HUES64 (cell line): ENCODE results near the gene OR9A2.

ENCODE experiments used
- H3K27ac ChIP-seq: 2 replicates; pipeline ENCODE4 v1.7.0; 2013; ENCODE audit warnings: low read depth, low read length, inconsistent platforms
- H3K27me3 ChIP-seq: 2 replicates; pipeline ENCODE4 v1.6.1; 2013; ENCODE audit warnings: mild to moderate bottlenecking, low read length; ENCODE audit not compliant: insufficient read depth
- H3K36me3 ChIP-seq: 2 replicates; pipeline ENCODE4 v1.6.1; 2013; ENCODE audit warnings: mild to moderate bottlenecking, low read length; ENCODE audit not compliant: insufficient read depth
- H3K4me1 ChIP-seq: 2 replicates; pipeline ENCODE4 v1.6.1; 2013; ENCODE audit warnings: mild to moderate bottlenecking, low read length, moderate library complexity; ENCODE audit not compliant: insufficient read depth
- H3K4me3 ChIP-seq: 2 replicates; pipeline ENCODE4 v1.5.1; 2013; ENCODE audit warnings: mild to moderate bottlenecking, low read length, moderate library complexity
- H3K9ac ChIP-seq: 2 replicates; pipeline ENCODE4 v1.6.1; 2013; ENCODE audit warnings: mild to moderate bottlenecking, low read depth, low read length
- H3K9me3 ChIP-seq: 2 replicates; pipeline ENCODE4 v1.6.1; 2013; ENCODE audit warnings: low read depth, low read length; ENCODE audit not compliant: insufficient read depth
- WGBS: fragments of 150-250, 120-280 bp; methylation state at CpG from one replicate; pipeline ENCODE4 v1.1.7; 2013; ENCODE audit warnings: missing lambda C conversion rate; 5-methylcytosine and 5-hydroxymethylcytosine counted together

The OR9A2 gene

DNA sequence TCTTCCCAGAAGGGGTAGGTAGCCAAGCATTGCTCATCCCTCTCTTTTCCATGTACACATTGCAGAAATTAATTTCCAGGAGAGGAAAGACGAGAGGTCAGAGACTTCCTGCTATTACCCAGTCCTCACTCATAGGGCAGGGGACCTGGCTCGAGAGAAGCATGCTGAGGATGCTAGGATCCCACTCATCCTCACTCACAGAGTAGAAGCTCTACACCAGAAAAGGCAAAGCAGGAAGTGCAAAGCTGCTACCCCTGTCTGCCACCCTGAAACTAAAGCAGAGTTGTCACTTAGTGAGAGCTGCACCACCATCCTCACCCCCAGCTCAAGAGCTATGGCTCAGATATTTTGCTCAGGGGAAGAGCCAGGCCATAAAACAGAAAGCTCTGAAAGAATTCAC lies 9.9 kb downstream of the OR9A2 start:
- Histone ChIP-seq H3K9ac (no peak overlapping the region), H3K36me3 (no peaks in the 10 kb centered on the region), H3K4me1 (no peaks in the 10 kb centered on the region), H3K27me3 (no peaks in the 10 kb centered on the region), H3K9me3 (no peaks in the 10 kb centered on the region), H3K4me3 (no peak overlapping the region), H3K27ac (no peak overlapping the region)
- 94% methylated on average over 2 of the region's 2 CpGs for WGBS

GRCh38 chr7:143015926-143016490 lies 10.9 kb downstream of the OR9A2 start:
- Histone ChIP-seq H3K4me1 (no peaks in the 10 kb centered on the region), H3K9me3 (no peaks in the 10 kb centered on the region), H3K4me3 (no peak overlapping the region), H3K36me3 (no peaks in the 10 kb centered on the region), H3K27me3 (no peaks in the 10 kb centered on the region), H3K9ac (no peak overlapping the region), H3K27ac (no peak overlapping the region)
- 91% methylated on average over 3 of the region's 3 CpGs for WGBS

DNA sequence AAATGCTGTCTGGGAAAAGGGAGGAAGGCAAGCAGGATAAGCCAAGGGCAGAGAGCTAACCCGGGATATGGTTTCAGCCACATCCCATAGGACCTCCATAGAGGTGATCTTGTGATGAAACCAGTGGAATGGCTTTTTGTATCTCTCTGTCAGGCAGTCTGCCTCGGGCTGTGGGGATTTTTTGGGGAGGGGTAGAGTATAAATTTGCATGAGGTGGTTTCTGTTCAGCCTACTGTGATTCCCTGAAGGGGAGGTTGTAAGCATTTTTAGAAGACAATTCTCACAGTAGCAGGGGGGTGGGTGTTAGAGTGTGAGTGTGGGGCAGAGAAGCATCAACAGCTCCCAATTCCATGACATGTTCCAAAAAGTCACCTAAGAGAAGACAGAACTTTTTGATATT lies 11.8 kb downstream of the OR9A2 start:
- WGBS = 64% methylated on average over 2 of the region's 2 CpGs
- no peak overlapping the region for H3K4me3 ChIP-seq

GRCh38 chr7:143013893-143014292 lies 13.0 kb downstream of the OR9A2 start:
- Histone ChIP-seq H3K4me3 (no peak overlapping the region), H3K36me3 (no peaks in the 10 kb centered on the region), H3K27me3 (no peaks in the 10 kb centered on the region), H3K9me3 (no peaks in the 10 kb centered on the region), H3K9ac (no peak overlapping the region), H3K27ac (no peak overlapping the region), H3K4me1 (no peaks in the 10 kb centered on the region)
- 92% methylated on average over 5 of the region's 5 CpGs for WGBS

More for the DNA sequence above, 11.8 kb downstream of the OR9A2 start:
- H3K27ac ChIP-seq = no peak overlapping the region
- no peaks in the 10 kb centered on the region for H3K36me3 ChIP-seq
- H3K4me1 ChIP-seq = no peaks in the 10 kb centered on the region
- H3K9me3 ChIP-seq = no peaks in the 10 kb centered on the region
- no peak overlapping the region for H3K9ac ChIP-seq
- no peaks in the 10 kb centered on the region for H3K27me3 ChIP-seq

DNA sequence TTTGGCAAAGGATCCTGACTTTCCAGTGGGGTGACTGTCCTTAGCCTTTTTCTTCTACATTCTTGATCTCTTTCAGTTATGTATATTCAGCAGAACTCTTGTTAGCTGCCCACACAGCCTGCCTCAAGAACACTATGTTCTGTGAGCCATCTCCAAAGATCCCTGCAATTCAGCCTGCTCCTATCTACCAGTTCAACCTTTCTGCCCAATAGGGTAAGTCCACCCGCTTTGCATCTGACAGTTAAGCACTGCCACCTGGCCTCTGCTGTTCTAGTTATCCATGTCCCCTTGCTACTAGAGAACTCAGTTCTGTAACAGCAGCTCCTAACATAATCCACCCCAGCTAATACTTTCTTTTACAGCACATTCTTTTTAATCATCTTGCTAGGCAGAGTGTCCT lies 13.5 kb downstream of the OR9A2 start:
- no peak overlapping the region for H3K27ac ChIP-seq
- H3K27me3 ChIP-seq = no peaks in the 10 kb centered on the region
- 92% methylated on average over 1 of the region's 1 CpG for WGBS
- H3K9ac ChIP-seq = no peak overlapping the region
- H3K36me3 ChIP-seq = no peaks in the 10 kb centered on the region
- H3K9me3 ChIP-seq = no peaks in the 10 kb centered on the region
- no peak overlapping the region for H3K4me3 ChIP-seq
- no peaks in the 10 kb centered on the region for H3K4me1 ChIP-seq

DNA sequence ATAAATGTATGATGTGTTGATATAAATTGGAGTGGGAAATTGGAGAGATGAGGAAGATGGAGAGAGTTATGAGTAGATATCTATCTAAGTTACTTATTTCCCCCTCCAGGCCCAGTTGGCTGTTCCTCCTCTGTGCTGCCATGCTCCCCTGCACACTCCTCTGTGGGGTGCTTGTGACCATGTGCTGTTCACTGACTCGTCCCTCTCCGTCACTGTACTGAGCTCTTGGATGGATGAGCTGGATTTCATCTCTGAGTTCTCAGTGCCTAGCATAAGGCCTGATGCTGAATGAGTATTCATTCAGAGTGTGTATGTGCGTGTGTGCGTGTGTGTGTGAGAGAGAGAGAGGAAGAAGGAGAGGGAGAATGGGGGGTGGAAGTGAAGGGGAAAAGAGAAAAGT lies 14.5 kb downstream of the OR9A2 start:
- WGBS = 95% methylated on average over 4 of the region's 4 CpGs
- Histone ChIP-seq H3K4me3 (no peak overlapping the region), H3K9me3 (no peaks in the 10 kb centered on the region), H3K4me1 (no peaks in the 10 kb centered on the region), H3K27ac (no peak overlapping the region), H3K36me3 (no peaks in the 10 kb centered on the region), H3K9ac (no peak overlapping the region), H3K27me3 (no peaks in the 10 kb centered on the region)

DNA sequence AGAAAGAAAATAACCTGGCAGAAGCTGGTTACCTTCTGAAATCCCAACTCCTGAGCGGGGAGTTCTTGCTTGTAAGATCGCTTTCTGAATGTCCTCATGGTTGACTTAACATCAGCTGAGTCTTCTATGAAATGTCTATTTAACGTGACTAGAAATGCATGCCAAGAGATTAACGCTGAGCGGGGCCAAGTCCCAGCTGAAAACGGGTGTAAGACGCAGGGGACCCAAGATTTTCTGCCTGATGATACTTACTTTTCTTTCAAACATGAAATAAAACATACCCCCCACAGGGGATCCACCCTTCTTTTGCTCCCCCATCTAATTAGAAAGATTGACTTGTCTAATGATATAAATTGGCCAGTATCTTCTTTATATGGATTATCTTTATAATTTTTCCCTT lies 14.9 kb downstream of the OR9A2 start:
- Histone ChIP-seq H3K9me3 (no peaks in the 10 kb centered on the region), H3K27ac (no peak overlapping the region), H3K36me3 (no peaks in the 10 kb centered on the region), H3K27me3 (no peaks in the 10 kb centered on the region), H3K4me3 (no peak overlapping the region), H3K9ac (no peak overlapping the region), H3K4me1 (no peaks in the 10 kb centered on the region)
- 96% methylated on average over 7 of the region's 7 CpGs for WGBS

DNA sequence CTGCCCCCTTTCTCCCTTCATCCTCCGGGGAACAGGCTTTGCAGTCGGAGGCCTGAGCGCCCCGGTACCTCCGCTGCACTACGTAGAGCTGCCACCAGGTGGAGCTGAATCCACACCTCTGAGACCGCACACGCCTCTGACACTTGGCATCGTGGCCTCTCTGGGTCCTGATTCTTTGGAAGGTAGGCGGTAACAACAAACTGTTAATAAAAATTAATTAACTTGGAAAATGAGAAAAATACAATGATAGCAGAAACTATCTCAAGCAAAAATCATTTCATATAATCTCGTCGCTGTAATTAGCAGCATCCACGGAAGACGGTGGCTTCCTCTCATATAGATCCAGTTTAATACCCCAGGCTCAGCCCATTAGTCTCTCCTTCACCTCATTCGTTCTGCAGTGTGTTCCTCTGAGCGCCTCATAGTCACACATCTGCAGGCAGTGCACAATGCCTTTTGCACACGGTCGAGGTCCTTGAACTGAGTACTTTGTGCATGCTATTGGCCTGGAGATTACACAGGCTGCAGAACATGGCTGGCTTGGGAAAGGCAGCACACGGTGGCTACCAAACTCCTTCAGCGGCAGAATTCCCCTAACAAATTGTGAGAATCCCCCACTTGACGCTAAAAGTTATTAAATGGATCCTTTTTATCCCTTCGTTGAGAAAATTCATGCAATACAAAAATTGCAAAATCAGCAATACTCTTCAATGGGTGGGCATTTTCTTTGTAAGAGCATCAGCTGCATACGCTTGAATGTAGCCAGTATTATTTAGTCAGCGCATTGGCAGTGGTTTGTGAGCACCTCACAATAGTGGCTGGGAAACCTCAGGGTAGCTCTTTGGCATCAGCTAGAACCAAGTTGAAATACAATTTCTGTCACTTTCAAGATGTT lies 18.7 kb downstream of the OR9A2 start:
- Histone ChIP-seq H3K27me3 (no peaks in the 10 kb centered on the region), H3K9me3 (no peaks in the 10 kb centered on the region), H3K4me3 (no peak overlapping the region), H3K9ac (no peak overlapping the region), H3K27ac (no peak overlapping the region), H3K4me1 (no peaks in the 10 kb centered on the region), H3K36me3 (no peaks in the 10 kb centered on the region)
- WGBS = 53% methylated on average over 23 of the region's 24 CpGs

- H3K4me3 ChIP-seq = no peak overlapping the region
- no peak overlapping the region for H3K27ac ChIP-seq
- 87% methylated on average over 6 of the region's 6 CpGs for WGBS
- H3K4me1 ChIP-seq = no peaks in the 10 kb centered on the region
- H3K36me3 ChIP-seq = no peaks in the 10 kb centered on the region
- no peaks in the 10 kb centered on the region for H3K27me3 ChIP-seq
- H3K9me3 ChIP-seq = 0 out of 2 replicates have a peak, but pooled peaks cover 2% of the 10 kb centered on the region
- no peak overlapping the region for H3K9ac ChIP-seq
These were observed 21.2 kb downstream of the OR9A2 start for GRCh38 chr7:143005632-143006260.

GRCh38 chr7:143003393-143004051 lies 23.4 kb downstream of the OR9A2 start:
- WGBS = 38% methylated on average over 4 of the region's 6 CpGs
- Histone ChIP-seq H3K4me3 (no peak overlapping the region), H3K4me1 (no peaks in the 10 kb centered on the region), H3K9me3 (0 out of 2 replicates have a peak, but pooled peaks cover 2% of the 10 kb centered on the region), H3K27ac (no peak overlapping the region), H3K9ac (0 out of 2 replicates have a peak overlapping the region, but pooled peaks have one; percentile 24), H3K27me3 (no peaks in the 10 kb centered on the region), H3K36me3 (no peaks in the 10 kb centered on the region)

DNA sequence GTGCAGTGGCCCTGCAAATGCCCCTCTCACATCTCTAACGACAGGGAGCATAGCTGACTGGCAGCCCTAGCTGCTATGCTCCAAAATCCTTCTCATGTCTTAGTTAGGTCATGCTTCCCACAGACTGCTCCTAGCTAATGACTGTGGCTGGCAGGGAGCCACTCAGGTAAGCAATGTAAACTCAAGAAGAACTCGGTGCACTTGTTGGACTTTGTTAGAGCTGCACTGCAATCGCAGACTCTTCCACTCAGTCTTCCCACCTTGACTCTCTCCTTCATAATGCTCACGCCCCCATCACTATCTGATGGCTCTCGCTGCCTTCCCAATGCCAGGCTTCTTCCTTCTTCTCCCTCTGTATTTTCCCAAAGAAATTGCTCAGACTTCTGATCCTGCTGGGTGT lies 24.0 kb downstream of the OR9A2 start:
- no peaks in the 10 kb centered on the region for H3K36me3 ChIP-seq
- no peak overlapping the region for H3K4me3 ChIP-seq
- H3K9me3 ChIP-seq = 0 out of 2 replicates have a peak, but pooled peaks cover 2% of the 10 kb centered on the region
- WGBS = 90% methylated on average over 5 of the region's 5 CpGs
- H3K9ac ChIP-seq = 0 out of 2 replicates have a peak overlapping the region, but pooled peaks have one; percentile 24
- H3K4me1 ChIP-seq = no peaks in the 10 kb centered on the region
- no peak overlapping the region for H3K27ac ChIP-seq
- no peaks in the 10 kb centered on the region for H3K27me3 ChIP-seq
